B cell (primary cell): ENCODE data around the gene USP6NL.

Source experiments
- CTCF ChIP-seq: fragments of 200-600 bp; IDR thresholded peaks from one replicate; pipeline ENCODE4 v1.8.0; 2022; ENCODE audit warnings: antibody characterized with exemption, mild to moderate bottlenecking
- EZH2 ChIP-seq: IDR thresholded peaks from 2 replicates; pipeline ENCODE4 v1.6.1; 2012; ENCODE audit warnings: borderline replicate concordance, low read depth, mild to moderate bottlenecking, moderate library complexity, low read length; ENCODE audit not compliant: insufficient read depth, poor library complexity, severe bottlenecking

GRCh38 chr10:11491087-11491486 lies 120.4 kb downstream of the USP6NL start:
- TF ChIP-seq CTCF: no peak
- no peak for TF ChIP-seq EZH2
